DND-41 (cell line): ENCODE measurements around the gene STX2.

Experiments used
- ATAC-seq: fragments of 200-7000 bp; cut with Tn5 transposase; 3 replicates; pipeline ENCODE4 v1.9.1; 2021; ENCODE audit warnings: low read depth; ENCODE audit not compliant: insufficient read depth
- DNase-seq: peaks from one replicate; pipeline ENCODE4 v3.0.0-alpha.2; 2020
- H2AFZ ChIP-seq: 2 replicates; pipeline ENCODE4 v1.6.0; 2012; ENCODE audit warnings: low read depth, low read length
- H3K27ac ChIP-seq: 2 replicates; pipeline ENCODE4 v1.5.1; 2012; ENCODE audit warnings: low read length, inconsistent platforms
- H3K27me3 ChIP-seq: fragments of 200-600 bp; sonication (generic); 2 replicates; pipeline ENCODE4 v1.6.0; 2012; ENCODE audit warnings: low read length, mild to moderate bottlenecking, inconsistent platforms; ENCODE audit not compliant: insufficient read depth, poor library complexity
- H3K36me3 ChIP-seq: 2 replicates; pipeline ENCODE4 v1.5.1; 2012; ENCODE audit warnings: low read length, inconsistent platforms; ENCODE audit not compliant: insufficient read depth
- H3K4me1 ChIP-seq: 2 replicates; pipeline ENCODE4 v1.5.1; 2012; ENCODE audit warnings: mild to moderate bottlenecking, low read length; ENCODE audit not compliant: insufficient read depth
- H3K4me2 ChIP-seq: 2 replicates; pipeline ENCODE4 v1.6.0; 2012; ENCODE audit warnings: mild to moderate bottlenecking, moderate library complexity, low read length, inconsistent platforms; ENCODE audit not compliant: insufficient read depth
- H3K4me3 ChIP-seq, 2 experiments: fragments of 200-600 bp in 1 of 2; shearing (Covaris generic) in 1 of 2; 2 replicates each; pipeline ENCODE4 v1.5.1; 2012 to 2016; ENCODE audit warnings: inconsistent platforms in 2 of 2, low read length in 2 of 2, mild to moderate bottlenecking in 2 of 2, low read depth in 1 of 2, moderate library complexity in 1 of 2
- H3K79me2 ChIP-seq: 2 replicates; pipeline ENCODE4 v1.6.0; 2012; ENCODE audit warnings: low read length, inconsistent platforms; ENCODE audit not compliant: insufficient read depth
- H3K9ac ChIP-seq: 2 replicates; pipeline ENCODE4 v1.6.0; 2012; ENCODE audit warnings: low read depth, mild to moderate bottlenecking, inconsistent platforms, low read length, moderate library complexity
- H3K9me3 ChIP-seq: 2 replicates; pipeline ENCODE4 v1.5.1; 2012; ENCODE audit warnings: low read length, moderate library complexity, mild to moderate bottlenecking, inconsistent platforms; ENCODE audit not compliant: insufficient read depth, severe bottlenecking
- H4K20me1 ChIP-seq: 2 replicates; pipeline ENCODE4 v1.6.0; 2012; ENCODE audit warnings: low read length; ENCODE audit not compliant: insufficient read depth
- CTCF ChIP-seq: IDR thresholded peaks from 2 replicates; pipeline ENCODE4 v1.5.1; 2012; ENCODE audit warnings: borderline replicate concordance, low read length, moderate library complexity, mild to moderate bottlenecking; ENCODE audit not compliant: poor library complexity, severe bottlenecking; ENCODE audit errors: extremely low read depth
- EZH2 ChIP-seq: IDR thresholded peaks from 3 replicates; pipeline ENCODE4 v1.6.1; 2012; ENCODE audit warnings: borderline replicate concordance, low read depth, mild to moderate bottlenecking, moderate library complexity, low read length, inconsistent platforms; ENCODE audit not compliant: severe bottlenecking

Gene STX2

DNA sequence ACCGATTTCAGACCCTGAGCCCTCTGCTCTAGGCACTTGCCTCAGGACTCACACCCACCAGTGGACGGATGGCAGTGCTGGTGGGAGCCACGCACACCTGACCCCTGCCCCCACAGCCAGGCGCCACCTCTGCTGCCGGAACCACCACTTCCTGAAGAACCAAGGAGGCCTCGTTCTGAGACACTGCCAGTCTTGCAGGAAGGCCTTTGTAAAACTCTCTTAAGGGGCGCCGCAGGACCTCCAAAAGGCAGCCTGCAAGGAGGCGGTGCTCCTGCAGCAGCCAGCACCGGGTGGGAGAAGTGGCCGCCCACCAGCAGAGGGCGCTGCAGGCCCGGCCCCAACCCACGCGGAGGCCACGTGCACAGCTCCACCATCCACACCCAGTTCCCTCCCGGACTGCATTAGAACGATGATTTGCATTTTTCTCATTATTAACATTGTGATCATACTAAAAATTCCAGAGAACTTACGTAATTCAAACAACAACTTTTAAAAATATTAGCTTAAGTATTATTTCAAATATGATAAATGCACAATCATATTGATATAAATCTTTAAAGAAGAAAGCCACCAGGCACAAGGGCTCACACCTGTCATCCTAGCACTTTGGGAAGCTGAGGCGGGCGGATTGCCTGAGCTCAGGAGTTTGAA is 12.8 kb downstream of the STX2 start:
- Histone ChIP-seq H3K79me2 (peaks cover 28% of the 10 kb centered on the region), H3K27ac (no peak overlapping the region), H3K4me1 (peaks cover 6% of the 10 kb centered on the region), H3K9ac (no peak overlapping the region), H3K36me3 (peaks cover 31% of the 10 kb centered on the region), H3K9me3 (no peaks in the 10 kb centered on the region), H3K4me2 (no peak overlapping the region), H2AFZ (no peak overlapping the region), H3K27me3 (no peaks in the 10 kb centered on the region), H3K4me3 (no peak overlapping the region), H4K20me1 (peaks cover 9% of the 10 kb centered on the region; the same call in 1 of the 2 replicates)
- ATAC-seq = peak; percentile 94
- DNase-seq = peak; percentile 61
- TF ChIP-seq EZH2 = no peak
- peak; percentile 76 for TF ChIP-seq CTCF

DNA sequence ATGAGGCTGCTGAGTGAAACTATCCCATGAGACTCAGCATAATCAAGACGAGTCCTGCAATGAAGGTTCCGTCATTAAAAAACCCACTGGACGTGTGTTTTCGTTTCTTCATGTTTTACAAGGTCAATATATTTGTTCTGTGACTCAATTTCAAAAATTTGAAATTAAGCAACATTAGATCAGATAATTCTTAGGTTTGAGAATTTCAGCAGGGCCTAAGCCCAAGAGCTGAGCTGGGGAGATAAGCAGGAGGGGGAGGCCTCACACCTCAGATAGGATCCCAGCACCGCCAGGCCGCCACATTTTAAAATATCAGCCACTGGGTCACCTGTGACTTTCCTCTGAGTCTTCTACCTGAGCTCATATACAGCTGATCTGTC is 13.3 kb downstream of the STX2 start:
- no peaks in the 10 kb centered on the region for H3K27me3 ChIP-seq
- peaks cover 36% of the 10 kb centered on the region for H3K36me3 ChIP-seq
- TF ChIP-seq CTCF (no peak), EZH2 (no peak)
- peaks cover 7% of the 10 kb centered on the region; the same call in 1 of the 2 replicates for H4K20me1 ChIP-seq
- ATAC-seq (no peak), DNase-seq (no peak)
- H3K4me3 ChIP-seq = no peak overlapping the region
- H3K9me3 ChIP-seq = no peaks in the 10 kb centered on the region
- peaks cover 24% of the 10 kb centered on the region for H3K79me2 ChIP-seq
- H3K9ac ChIP-seq = no peak overlapping the region
- no peak overlapping the region for H3K4me2 ChIP-seq
- H2AFZ ChIP-seq = no peak overlapping the region
- H3K27ac ChIP-seq = no peak overlapping the region
- H3K4me1 ChIP-seq = peaks cover 6% of the 10 kb centered on the region

DNA sequence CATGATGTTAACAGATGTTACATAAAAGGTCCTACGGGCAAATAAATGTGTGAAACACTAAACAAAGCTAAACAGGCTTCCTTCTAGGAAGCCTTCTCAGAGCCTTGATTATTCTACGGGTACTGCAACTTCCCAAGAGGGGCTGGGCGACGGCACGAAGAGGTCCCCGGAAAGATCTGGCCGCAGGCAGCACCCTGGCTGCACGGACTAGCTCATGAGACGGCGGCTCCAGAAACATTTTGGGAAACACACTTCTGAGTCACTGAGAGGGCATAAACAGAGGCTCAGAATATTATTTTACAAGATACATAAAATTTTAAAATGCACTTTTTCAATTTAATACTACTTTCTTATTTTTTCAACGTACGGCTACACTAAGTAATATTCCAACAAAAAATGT is 19.4 kb downstream of the STX2 start:
- Histone ChIP-seq H3K4me1 (peaks cover 12% of the 10 kb centered on the region), H3K27me3 (no peaks in the 10 kb centered on the region), H3K79me2 (no peaks in the 10 kb centered on the region; the same call in 1 of the 2 replicates), H3K27ac (no peak overlapping the region), H3K36me3 (peaks cover 45% of the 10 kb centered on the region), H3K9me3 (no peaks in the 10 kb centered on the region), H3K4me3 (no peak overlapping the region), H3K4me2 (no peak overlapping the region), H4K20me1 (no peaks in the 10 kb centered on the region), H3K9ac (no peak overlapping the region), H2AFZ (no peak overlapping the region)
- no peak for DNase-seq
- ATAC-seq = no peak
- no peak for TF ChIP-seq EZH2
- TF ChIP-seq CTCF = no peak
